Mucosa of descending colon (tissue), 3 donors: ENCODE measurements around the gene PHYHD1. TPM values are rescaled to one million over a fixed set of nuclear protein-coding genes. Genes with fewer than 3 reads are reported as not detected.

Experiments
- ATAC-seq: fragments of 200-7000 bp; cut with Tn5 transposase; one replicate; pipeline ENCODE4 v1.9.1; 2020; ENCODE audit warnings: mild to moderate bottlenecking, moderate library complexity
- DNase-seq, 3 donors: peaks; one replicate each; pipeline ENCODE4 v3.0.0-alpha.2; 2020
- H3K36me3 ChIP-seq: fragments of 200-600 bp; one replicate; pipeline ENCODE4 v1.8.0; 2021; ENCODE audit warnings: low read depth, mild to moderate bottlenecking
- H3K4me1 ChIP-seq: fragments of 200-600 bp; one replicate; pipeline ENCODE4 v1.8.0; 2021; ENCODE audit warnings: low read depth, mild to moderate bottlenecking
- H3K4me3 ChIP-seq: fragments of 200-600 bp; one replicate; pipeline ENCODE4 v1.8.0; 2021; ENCODE audit warnings: mild to moderate bottlenecking
- H3K9me3 ChIP-seq: fragments of 200-600 bp; one replicate; pipeline ENCODE4 v1.8.0; 2021; ENCODE audit warnings: mild to moderate bottlenecking
- CTCF ChIP-seq: fragments of 200-600 bp; IDR thresholded peaks from one replicate; pipeline ENCODE4 v1.8.0; 2022; ENCODE audit warnings: antibody characterized with exemption, mild to moderate bottlenecking
- intact Hi-C, 2 donors: fragments of 100-400 bp; cut with DNase I in 1 of 2; cut with micrococcal nuclease in 1 of 2; formaldehyde crosslinking; loops; one replicate each; pipeline versions ENCODE4 v1.11.0 to v1.11.1; 2022; cut with DNase I, micrococcal nuclease
- total RNA-seq, 3 donors: library from RNA; stranded (reverse); fragmentation: NEBNext Ultra II Directional in 2 of 3; extraction: Animal tissue kit (Norgen Biotek cat#: 25700) in 2 of 3; gene quantifications; one replicate each; pipeline versions ENCODE4 v1.2.1 to v1.2.4, GENCODE V29; 2021 to 2023
- donor health status: DM: no; HTN: no; CAD: no; lungs with moderate emphysema.
- donor health status: DM: no; HTN: no; CAD: no.
- donor health status: DM: no; HTN: yes; CAD: no.

PHYHD1 gene
- total RNA-seq, 3 donors from 2014 or later: 2.2 to 19.0 (median 5.2) TPM

GRCh38 chr9:128979111-128979510 is 58.3 kb downstream of the PHYHD1 start:
- no peak overlapping the region for H3K4me3 ChIP-seq
- TF ChIP-seq CTCF: no peak
- ATAC-seq (no peak), DNase-seq (no peak)
- intact Hi-C loops: no loop called here
- H3K36me3 ChIP-seq: no peaks in the 10 kb centered on the region
- no peaks in the 10 kb centered on the region for H3K9me3 ChIP-seq
- no peaks in the 10 kb centered on the region for H3K4me1 ChIP-seq

GRCh38 chr9:128983536-128983935 is 62.8 kb downstream of the PHYHD1 start:
- H3K4me3 ChIP-seq: no peak overlapping the region
- intact Hi-C loops: no loop called here
- no peaks in the 10 kb centered on the region for H3K4me1 ChIP-seq
- no peak for TF ChIP-seq CTCF
- ATAC-seq (no peak), DNase-seq (no peak)
- H3K36me3 ChIP-seq: no peaks in the 10 kb centered on the region
- H3K9me3 ChIP-seq: no peaks in the 10 kb centered on the region

- Histone ChIP-seq H3K36me3 (peaks cover 4% of the 10 kb centered on the region), H3K9me3 (no peaks in the 10 kb centered on the region), H3K4me1 (no peaks in the 10 kb centered on the region), H3K4me3 (no peak overlapping the region)
- TF ChIP-seq CTCF: no peak
- ATAC-seq (no peak), DNase-seq (no peak)
- intact Hi-C loops: no loop called here
Observed at GRCh38 chr9:128986671-128987070, 65.9 kb downstream of the PHYHD1 start.

- H3K4me3 ChIP-seq: no peak overlapping the region
- intact Hi-C loops: no loop called here
- no peak for DNase-seq
- TF ChIP-seq CTCF: no peak
- no peaks in the 10 kb centered on the region for H3K9me3 ChIP-seq
- ATAC-seq: no peak
- peaks cover 4% of the 10 kb centered on the region for H3K36me3 ChIP-seq
- no peaks in the 10 kb centered on the region for H3K4me1 ChIP-seq
Observed at GRCh38 chr9:128987805-128988204, 67.0 kb downstream of the PHYHD1 start.

Other genes with a start within 250 kb of the PHYHD1 start
- gene SET, start 231.8 kb upstream of the PHYHD1 start, total RNA-seq: 100 to 1,000 TPM; 174 to 272 (median 212) TPM
- 1 to 10 TPM; 2.5 to 4.9 (median 3.8) TPM for gene PKN3, start 218.5 kb upstream of the PHYHD1 start, total RNA-seq
- 10 to 100 TPM; 33.0 to 89.5 (median 76.8) TPM for gene ZDHHC12, start 196.9 kb upstream of the PHYHD1 start, total RNA-seq
- 10 to 100 TPM; 54.7 to 71.3 (median 68.8) TPM for gene ZER1, start 149.1 kb upstream of the PHYHD1 start, total RNA-seq
- gene TBC1D13, start 133.7 kb upstream of the PHYHD1 start, total RNA-seq: 10 to 100 TPM; 20.6 to 30.6 (median 25.9) TPM
- gene ENDOG, start 102.5 kb upstream of the PHYHD1 start, total RNA-seq: 10 to 100 TPM; 30.2 to 56.1 (median 37.9) TPM
- 10 to 100 TPM; 31.6 to 35.5 (median 31.7) TPM for gene SPOUT1, start 91.2 kb upstream of the PHYHD1 start, total RNA-seq
- gene KYAT1, start 39.0 kb upstream of the PHYHD1 start, total RNA-seq: 1 to 10 TPM; 1.9 to 6.4 (median 2.9) TPM
- gene LRRC8A, start 38.8 kb upstream of the PHYHD1 start, total RNA-seq: 10 to 100 TPM; 25.3 to 48.5 (median 25.4) TPM
- gene DOLK, start 26.6 kb downstream of the PHYHD1 start, total RNA-seq: 1 to 10 TPM; 8.7 to 9.9 (median 9.7) TPM
- 10 to 100 TPM; 24.4 to 36.7 (median 30.4) TPM for gene NUP188, start 26.7 kb downstream of the PHYHD1 start, total RNA-seq
- 100 to 1,000 TPM; 107 to 158 (median 128) TPM for gene SH3GLB2, start 107.3 kb downstream of the PHYHD1 start, total RNA-seq
- 10 to 100 TPM; 56.2 to 89.4 (median 57.1) TPM for gene MIGA2, start 115.6 kb downstream of the PHYHD1 start, total RNA-seq
- 10 to 100 TPM; 27.6 to 59.7 (median 48.3) TPM for gene DOLPP1, start 160.1 kb downstream of the PHYHD1 start, total RNA-seq
- 10 to 100 TPM; 62.0 to 86.5 (median 71.2) TPM for gene CRAT, start 189.8 kb downstream of the PHYHD1 start, total RNA-seq
- 100 to 1,000 TPM in 2 of 3 donors, 10 to 100 TPM in 1; 95.3 to 109 (median 109) TPM for gene PTPA, start 190.4 kb downstream of the PHYHD1 start, total RNA-seq